Fibroblast of lung (primary cell): ENCODE results near the gene AURKB. TPM values are rescaled to one million over a fixed set of nuclear protein-coding genes. Genes with fewer than 3 reads are reported as not detected.
A peak's percentile ranks its signal among the peaks of the same experiment; 100 is the strongest.
"Not testable (repeated sequence)": the region's sequence is repeated elsewhere in the genome, so short reads cannot be mapped to it uniquely, and the experiment has no call there.

Source experiments
- DNase-seq, 2 donors: peaks; one replicate each; pipeline versions ENCODE4 v3.0.0 to v3.0.0-alpha.2; 2010; ENCODE audit warnings: low read depth in 2 of 2
- H2AFZ ChIP-seq: 2 replicates; pipeline ENCODE4 v1.5.1; 2012; ENCODE audit warnings: low read length, control low read depth, inconsistent platforms
- H3K27ac ChIP-seq: 2 replicates; pipeline ENCODE4 v1.5.1; 2011; ENCODE audit warnings: low read length, control low read depth; ENCODE audit not compliant: insufficient read depth
- H3K27me3 ChIP-seq: 2 replicates; pipeline ENCODE4 v1.5.1; 2011; ENCODE audit warnings: mild to moderate bottlenecking, low read length; ENCODE audit not compliant: control insufficient read depth, insufficient read depth
- H3K36me3 ChIP-seq: 2 replicates; pipeline ENCODE4 v1.5.1; 2011; ENCODE audit warnings: low read length; ENCODE audit not compliant: control insufficient read depth, insufficient read depth
- H3K4me1 ChIP-seq: 2 replicates; pipeline ENCODE4 v1.5.1; 2011; ENCODE audit warnings: low read length; ENCODE audit not compliant: control insufficient read depth, insufficient read depth; ENCODE audit errors: extremely low read depth
- H3K4me2 ChIP-seq: 2 replicates; pipeline ENCODE4 v1.5.1; 2011; ENCODE audit warnings: low read length, control low read depth; ENCODE audit not compliant: insufficient read depth; ENCODE audit errors: extremely low read depth
- H3K4me3 ChIP-seq, 4 experiments: fragments of 200-600 bp in 1 of 4; sonication (generic) in 1 of 4; replicated peaks in 1 of 4; 2 replicates each; pipeline ENCODE4 v1.5.1; 2011 to 2016; ENCODE audit warnings: low read length in 4 of 4, low read depth in 3 of 4, mild to moderate bottlenecking in 3 of 4, control low read depth in 2 of 4, inconsistent platforms in 1 of 4, mixed read lengths in 1 of 4; ENCODE audit not compliant: insufficient read depth in 1 of 4; ENCODE audit errors: control extremely low read depth in 1 of 4
- H3K79me2 ChIP-seq: 2 replicates; pipeline ENCODE4 v1.5.1; 2012; ENCODE audit warnings: mild to moderate bottlenecking, low read length, inconsistent platforms; ENCODE audit not compliant: control insufficient read depth, insufficient read depth
- H3K9ac ChIP-seq: 2 replicates; pipeline ENCODE4 v1.5.1; 2011; ENCODE audit warnings: mild to moderate bottlenecking, low read length, control low read depth; ENCODE audit not compliant: insufficient read depth
- H3K9me3 ChIP-seq: 2 replicates; pipeline ENCODE4 v1.5.1; 2012; ENCODE audit warnings: low read depth, low read length; ENCODE audit not compliant: control insufficient read depth, insufficient read depth
- H4K20me1 ChIP-seq: 2 replicates; pipeline ENCODE4 v1.5.1; 2011; ENCODE audit warnings: low read length; ENCODE audit not compliant: control insufficient read depth, insufficient read depth; ENCODE audit errors: extremely low read depth
- CTCF ChIP-seq, 2 donors: IDR thresholded peaks in 1 of 2; conservative IDR thresholded peaks in 1 of 2; 1 replicate in 1 of 2; 2 replicates in 1 of 2; pipeline ENCODE4 v1.5.1; 2011 to 2012; ENCODE audit warnings: low read length in 2 of 2, control low read depth in 1 of 2, inconsistent platforms in 1 of 2, low read depth in 1 of 2, mild to moderate bottlenecking in 1 of 2
- EZH2 ChIP-seq: IDR thresholded peaks from 2 replicates; pipeline ENCODE4 v1.5.1; 2012; ENCODE audit warnings: low read length, control low read depth, mild to moderate bottlenecking; ENCODE audit errors: missing control alignments
- polyA plus RNA-seq, 2 donors: library from polyadenylated mRNA; depleted of rRNA in 1 of 2; stranded (reverse) in 1 of 2; unstranded in 1 of 2; fragments of >200 nt; gene quantifications; 2 replicates each; pipeline ENCODE4 v1.2.1, GENCODE V29; 2011 to 2012; ENCODE audit warnings: missing spikeins in 1 of 2
- total RNA-seq: library from RNA; depleted of rRNA; stranded (reverse); fragments of >200 nt; gene quantifications from 2 replicates; pipeline ENCODE4 v1.2.1, GENCODE V29; 2014

The AURKB gene
- total and polyA plus RNA-seq, 2 donors (not counting 1 experiment from before 2014, with no cell fraction given) = 7.5 to 8.4 TPM

GRCh38 chr17:8173056-8173870 is 37.1 kb downstream of the AURKB start:
- no peaks in the 10 kb centered on the region for H3K36me3 ChIP-seq
- H3K27me3 ChIP-seq = no peaks in the 10 kb centered on the region
- peak overlapping the region; percentile 100 for H3K27ac ChIP-seq
- peak overlapping the region; percentile 29 for H2AFZ ChIP-seq
- peaks cover 11% of the 10 kb centered on the region for H3K4me1 ChIP-seq
- H3K79me2 ChIP-seq = peaks cover 5% of the 10 kb centered on the region
- peak overlapping the region; percentile 81 for H3K9ac ChIP-seq
- H4K20me1 ChIP-seq = no peaks in the 10 kb centered on the region
- peak overlapping the region; percentile 77 for H3K4me2 ChIP-seq
- H3K4me3 ChIP-seq = peak overlapping the region; percentile 31 to 67 (median 46)
- H3K9me3 ChIP-seq = no peaks in the 10 kb centered on the region
- peak; percentile 99 for DNase-seq
- TF ChIP-seq CTCF (conservative IDR thresholded peaks at IDR 0.05 in 1 of 2, IDR thresholded peaks at IDR 0.05 in 1 of 2; ENCODE audit: low read depth in 1 of 2, low read length in 2 of 2) (no peak), EZH2 (no peak)

GRCh38 chr17:8170186-8170585 is 40.2 kb downstream of the AURKB start:
- not testable (repeated sequence) for H3K79me2 ChIP-seq, H2AFZ ChIP-seq, H3K9ac ChIP-seq, H3K4me1 ChIP-seq, H3K4me3 ChIP-seq, H3K27me3 ChIP-seq, H3K4me2 ChIP-seq, H4K20me1 ChIP-seq, H3K36me3 ChIP-seq, H3K9me3 ChIP-seq, DNase-seq, H3K27ac ChIP-seq

- no peak overlapping the region for H3K27ac ChIP-seq
- H3K9me3 ChIP-seq = no peaks in the 10 kb centered on the region
- H3K36me3 ChIP-seq = no peaks in the 10 kb centered on the region
- H3K4me2 ChIP-seq = no peak overlapping the region
- no peaks in the 10 kb centered on the region for H4K20me1 ChIP-seq
- no peak overlapping the region for H3K4me3 ChIP-seq
- TF ChIP-seq EZH2 = no peak
- TF ChIP-seq CTCF (conservative IDR thresholded peaks at IDR 0.05 in 1 of 2, IDR thresholded peaks at IDR 0.05 in 1 of 2; ENCODE audit: low read depth in 1 of 2, low read length in 2 of 2) = no peak
- no peak for DNase-seq
- H3K79me2 ChIP-seq = peaks cover under 1% of the 10 kb centered on the region
- H2AFZ ChIP-seq = no peak overlapping the region
- no peak overlapping the region for H3K9ac ChIP-seq
- H3K4me1 ChIP-seq = peaks cover 23% of the 10 kb centered on the region
- no peaks in the 10 kb centered on the region for H3K27me3 ChIP-seq
Measured at GRCh38 chr17:8167526-8167925, 42.8 kb downstream of the AURKB start.
